CD4-positive, CD25-positive, alpha-beta regulatory T cell (primary cell): Measurements from ENCODE around the gene TRDN. TPM values are rescaled to one million over a fixed set of nuclear protein-coding genes. Genes with fewer than 3 reads are reported as not detected.
"Not testable (repeated sequence)": the region's sequence is repeated elsewhere in the genome, so short reads cannot be mapped to it uniquely, and the experiment has no call there.

ENCODE experiments used
- ATAC-seq, 2 donors: fragments of 150-1000 bp; cut with Tn5 transposase; one replicate each; pipeline ENCODE4 v1.10.0; 2021; ENCODE audit warnings: low read depth in 2 of 2, moderate number of reproducible peaks in 2 of 2, moderate library complexity in 1 of 2
- DNase-seq, 3 donors: peaks; one replicate each; pipeline versions ENCODE4 v3.0.0 to v3.0.0-alpha.2; 2012 to 2022; ENCODE audit warnings: mixed read lengths in 1 of 3
- H3K27ac ChIP-seq: one replicate; pipeline ENCODE4 v1.7.0; 2013; ENCODE audit warnings: mild to moderate bottlenecking, low read length; ENCODE audit not compliant: insufficient read depth, poor library complexity, severe bottlenecking
- H3K27me3 ChIP-seq: one replicate; pipeline ENCODE4 v1.7.0; 2013; ENCODE audit warnings: low read length; ENCODE audit not compliant: control insufficient read depth, insufficient read depth
- H3K36me3 ChIP-seq: one replicate; pipeline ENCODE4 v1.7.0; 2013; ENCODE audit warnings: mild to moderate bottlenecking, low read length, moderate library complexity; ENCODE audit not compliant: control insufficient read depth, insufficient read depth
- H3K4me1 ChIP-seq: 2 replicates; pipeline ENCODE4 v1.7.0; 2013; ENCODE audit warnings: mild to moderate bottlenecking, low read length; ENCODE audit not compliant: insufficient read depth, control insufficient read depth, poor library complexity, severe bottlenecking
- H3K4me3 ChIP-seq: one replicate; pipeline ENCODE4 v1.7.0; 2013; ENCODE audit warnings: low read depth, mild to moderate bottlenecking, low read length, moderate library complexity
- H3K9me3 ChIP-seq, 2 experiments: 1 replicate in 1 of 2; 2 replicates in 1 of 2; pipeline ENCODE4 v1.7.0; 2013; ENCODE audit warnings: low read length in 2 of 2, mild to moderate bottlenecking in 1 of 2, moderate library complexity in 1 of 2; ENCODE audit not compliant: control insufficient read depth in 2 of 2
- H3K27ac Mint-ChIP-seq, 3 donors: one replicate each; pipeline ENCODE4 v1.8.0; 2020 to 2022; ENCODE audit warnings: mild to moderate bottlenecking in 3 of 3, mixed read lengths in 3 of 3, moderate library complexity in 2 of 3
- H3K27me3 Mint-ChIP-seq: one replicate; pipeline ENCODE4 v1.8.0; 2022; ENCODE audit warnings: mild to moderate bottlenecking, mixed read lengths
- H3K36me3 Mint-ChIP-seq: one replicate; pipeline ENCODE4 v1.8.0; 2020; ENCODE audit warnings: mixed read lengths
- H3K4me1 Mint-ChIP-seq, 4 donors: one replicate each; pipeline ENCODE4 v1.8.0; 2020 to 2022; ENCODE audit warnings: mixed read lengths in 4 of 4, mild to moderate bottlenecking in 1 of 4
- H3K4me3 Mint-ChIP-seq, 4 donors: one replicate each; pipeline ENCODE4 v1.8.0; 2020 to 2022; ENCODE audit warnings: mild to moderate bottlenecking in 4 of 4, mixed read lengths in 4 of 4, moderate library complexity in 3 of 4
- H3K9me3 Mint-ChIP-seq, 7 donors: one replicate each; pipeline ENCODE4 v1.8.0; 2020 to 2022; ENCODE audit warnings: mixed read lengths in 7 of 7, mild to moderate bottlenecking in 3 of 7, moderate library complexity in 2 of 7
- polyA plus RNA-seq, 4 donors: library from polyadenylated mRNA; unstranded; fragments of 300-500 nt; fragmentation: Illumina TruSeq; gene quantifications; one replicate each; pipeline ENCODE4 v1.2.3, GENCODE V29; 2021
- total RNA-seq: library from RNA; stranded (reverse); gene quantifications from one replicate; pipeline ENCODE4 v1.2.3, GENCODE V29; 2022

Gene TRDN
- total and polyA plus RNA-seq, 5 donors from 2014 or later: not detected

GRCh38 chr6:123333000-123333756 is 303.6 kb downstream of the TRDN start:
- no peaks in the 10 kb centered on the region for H3K4me1 ChIP-seq
- peaks cover 0 to 6% (median 0%) of the 10 kb centered on the region in 7 donors for H3K9me3 Mint-ChIP-seq
- no peak overlapping the region for H3K4me3 Mint-ChIP-seq
- no peaks in the 10 kb centered on the region for H3K36me3 Mint-ChIP-seq
- no peak overlapping the region for H3K27ac Mint-ChIP-seq
- no peaks in the 10 kb centered on the region for H3K4me1 Mint-ChIP-seq
- no peak overlapping the region for H3K27ac ChIP-seq
- no peaks in the 10 kb centered on the region for H3K27me3 Mint-ChIP-seq
- H3K9me3 ChIP-seq: no peaks in the 10 kb centered on the region
- ATAC-seq (no peak), DNase-seq (no peak)
- H3K4me3 ChIP-seq: no peak overlapping the region
- H3K36me3 ChIP-seq: no peaks in the 10 kb centered on the region
- no peaks in the 10 kb centered on the region for H3K27me3 ChIP-seq

- no peaks in the 10 kb centered on the region for H3K4me1 Mint-ChIP-seq
- H3K27ac Mint-ChIP-seq: no peak overlapping the region
- Histone ChIP-seq H3K9me3 (no peaks in the 10 kb centered on the region), H3K27me3 (no peaks in the 10 kb centered on the region), H3K4me3 (no peak overlapping the region), H3K27ac (no peak overlapping the region), H3K4me1 (no peaks in the 10 kb centered on the region), H3K36me3 (no peaks in the 10 kb centered on the region)
- no peaks in the 10 kb centered on the region for H3K36me3 Mint-ChIP-seq
- H3K4me3 Mint-ChIP-seq: no peak overlapping the region
- H3K27me3 Mint-ChIP-seq: no peaks in the 10 kb centered on the region
- peaks cover 0 to 6% (median 0%) of the 10 kb centered on the region in 7 donors for H3K9me3 Mint-ChIP-seq
- no peak for DNase-seq
- no peak for ATAC-seq
Measured at GRCh38 chr6:123332070-123332469, 304.7 kb downstream of the TRDN start.

GRCh38 chr6:123329337-123329736 is 307.4 kb downstream of the TRDN start:
- no peaks in the 10 kb centered on the region for H3K36me3 Mint-ChIP-seq

GRCh38 chr6:123323452-123324329 is 313.1 kb downstream of the TRDN start:
- ATAC-seq: no peak
- H3K4me1 ChIP-seq: no peaks in the 10 kb centered on the region
- Mint-ChIP-seq H3K36me3 (no peaks in the 10 kb centered on the region), H3K4me3 (no peak overlapping the region), H3K27me3 (no peaks in the 10 kb centered on the region), H3K9me3 (peaks cover 0 to 1% (median 0%) of the 10 kb centered on the region in 7 donors), H3K27ac (no peak overlapping the region), H3K4me1 (no peaks in the 10 kb centered on the region)
- no peaks in the 10 kb centered on the region for H3K9me3 ChIP-seq
- no peaks in the 10 kb centered on the region for H3K36me3 ChIP-seq
- H3K27ac ChIP-seq: no peak overlapping the region
- H3K27me3 ChIP-seq: no peaks in the 10 kb centered on the region
- H3K4me3 ChIP-seq: no peak overlapping the region
- DNase-seq: no peak

More at GRCh38 chr6:123329337-123329736, 307.4 kb downstream of the TRDN start:
- no peak overlapping the region for H3K4me3 Mint-ChIP-seq
- no peak overlapping the region for H3K27ac ChIP-seq
- H3K27me3 Mint-ChIP-seq: no peaks in the 10 kb centered on the region
- no peaks in the 10 kb centered on the region for H3K9me3 ChIP-seq
- ATAC-seq (no peak), DNase-seq (no peak)
- no peaks in the 10 kb centered on the region for H3K4me1 Mint-ChIP-seq
- H3K9me3 Mint-ChIP-seq: peaks cover 0 to 6% (median 0%) of the 10 kb centered on the region in 7 donors
- H3K27ac Mint-ChIP-seq: no peak overlapping the region
- H3K4me1 ChIP-seq: no peaks in the 10 kb centered on the region
- H3K36me3 ChIP-seq: no peaks in the 10 kb centered on the region
- no peak overlapping the region for H3K4me3 ChIP-seq
- no peaks in the 10 kb centered on the region for H3K27me3 ChIP-seq

- Histone ChIP-seq H3K4me1 (no peaks in the 10 kb centered on the region), H3K27me3 (no peaks in the 10 kb centered on the region), H3K4me3 (no peak overlapping the region), H3K9me3 (no peaks in the 10 kb centered on the region), H3K36me3 (no peaks in the 10 kb centered on the region), H3K27ac (no peak overlapping the region)
- peaks cover 0 to 1% (median 0%) of the 10 kb centered on the region in 7 donors for H3K9me3 Mint-ChIP-seq
- no peaks in the 10 kb centered on the region for H3K4me1 Mint-ChIP-seq
- no peak overlapping the region for H3K27ac Mint-ChIP-seq
- H3K4me3 Mint-ChIP-seq: no peak overlapping the region
- DNase-seq (no peak), ATAC-seq (no peak)
- H3K27me3 Mint-ChIP-seq: no peaks in the 10 kb centered on the region
- no peaks in the 10 kb centered on the region for H3K36me3 Mint-ChIP-seq
Measured at GRCh38 chr6:123321020-123321419, 315.7 kb downstream of the TRDN start.

- DNase-seq: peak in 1 of 3 donors; percentile 17
- Mint-ChIP-seq H3K9me3 (peaks cover 0 to 12% (median 0%) of the 10 kb centered on the region in 7 donors), H3K4me1 (no peaks in the 10 kb centered on the region), H3K36me3 (no peaks in the 10 kb centered on the region), H3K27me3 (no peaks in the 10 kb centered on the region), H3K27ac (no peak overlapping the region), H3K4me3 (no peak overlapping the region)
- no peaks in the 10 kb centered on the region for H3K4me1 ChIP-seq
- H3K9me3 ChIP-seq: no peaks in the 10 kb centered on the region
- H3K36me3 ChIP-seq: no peaks in the 10 kb centered on the region
- no peak overlapping the region for H3K27ac ChIP-seq
- no peaks in the 10 kb centered on the region for H3K27me3 ChIP-seq
- ATAC-seq: no peak
- H3K4me3 ChIP-seq: no peak overlapping the region
Measured at GRCh38 chr6:123316733-123317323, 319.9 kb downstream of the TRDN start.

- ATAC-seq, H3K27me3 Mint-ChIP-seq: not testable (repeated sequence)
Measured at GRCh38 chr6:123314459-123314858, 322.3 kb downstream of the TRDN start.

More at GRCh38 chr6:123314459-123314858, 322.3 kb downstream of the TRDN start:
- not testable (repeated sequence) for H3K27ac Mint-ChIP-seq, H3K27me3 ChIP-seq, H3K36me3 Mint-ChIP-seq, H3K27ac ChIP-seq, DNase-seq, H3K9me3 ChIP-seq, H3K4me3 ChIP-seq, H3K4me1 Mint-ChIP-seq, H3K36me3 ChIP-seq, H3K4me3 Mint-ChIP-seq, H3K4me1 ChIP-seq
- H3K9me3 Mint-ChIP-seq: peaks cover 0 to 17% (median 3%) of the 10 kb centered on the region in 7 donors
